GM18867 (cell line): ENCODE data around the gene PIK3R5.

Experiments
- ATAC-seq: cut with Tn5 transposase; IDR thresholded peaks from one replicate; pipeline ENCODE4 v1.9.1; 2021; ENCODE audit warnings: mild to moderate bottlenecking, moderate library complexity; ENCODE audit not compliant: unreplicated experiment

Gene PIK3R5, protein sequence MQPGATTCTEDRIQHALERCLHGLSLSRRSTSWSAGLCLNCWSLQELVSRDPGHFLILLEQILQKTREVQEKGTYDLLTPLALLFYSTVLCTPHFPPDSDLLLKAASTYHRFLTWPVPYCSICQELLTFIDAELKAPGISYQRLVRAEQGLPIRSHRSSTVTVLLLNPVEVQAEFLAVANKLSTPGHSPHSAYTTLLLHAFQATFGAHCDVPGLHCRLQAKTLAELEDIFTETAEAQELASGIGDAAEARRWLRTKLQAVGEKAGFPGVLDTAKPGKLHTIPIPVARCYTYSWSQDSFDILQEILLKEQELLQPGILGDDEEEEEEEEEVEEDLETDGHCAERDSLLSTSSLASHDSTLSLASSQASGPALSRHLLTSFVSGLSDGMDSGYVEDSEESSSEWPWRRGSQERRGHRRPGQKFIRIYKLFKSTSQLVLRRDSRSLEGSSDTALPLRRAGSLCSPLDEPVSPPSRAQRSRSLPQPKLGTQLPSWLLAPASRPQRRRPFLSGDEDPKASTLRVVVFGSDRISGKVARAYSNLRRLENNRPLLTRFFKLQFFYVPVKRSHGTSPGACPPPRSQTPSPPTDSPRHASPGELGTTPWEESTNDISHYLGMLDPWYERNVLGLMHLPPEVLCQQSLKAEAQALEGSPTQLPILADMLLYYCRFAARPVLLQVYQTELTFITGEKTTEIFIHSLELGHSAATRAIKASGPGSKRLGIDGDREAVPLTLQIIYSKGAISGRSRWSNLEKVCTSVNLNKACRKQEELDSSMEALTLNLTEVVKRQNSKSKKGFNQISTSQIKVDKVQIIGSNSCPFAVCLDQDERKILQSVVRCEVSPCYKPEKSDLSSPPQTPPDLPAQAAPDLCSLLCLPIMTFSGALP

DNA sequence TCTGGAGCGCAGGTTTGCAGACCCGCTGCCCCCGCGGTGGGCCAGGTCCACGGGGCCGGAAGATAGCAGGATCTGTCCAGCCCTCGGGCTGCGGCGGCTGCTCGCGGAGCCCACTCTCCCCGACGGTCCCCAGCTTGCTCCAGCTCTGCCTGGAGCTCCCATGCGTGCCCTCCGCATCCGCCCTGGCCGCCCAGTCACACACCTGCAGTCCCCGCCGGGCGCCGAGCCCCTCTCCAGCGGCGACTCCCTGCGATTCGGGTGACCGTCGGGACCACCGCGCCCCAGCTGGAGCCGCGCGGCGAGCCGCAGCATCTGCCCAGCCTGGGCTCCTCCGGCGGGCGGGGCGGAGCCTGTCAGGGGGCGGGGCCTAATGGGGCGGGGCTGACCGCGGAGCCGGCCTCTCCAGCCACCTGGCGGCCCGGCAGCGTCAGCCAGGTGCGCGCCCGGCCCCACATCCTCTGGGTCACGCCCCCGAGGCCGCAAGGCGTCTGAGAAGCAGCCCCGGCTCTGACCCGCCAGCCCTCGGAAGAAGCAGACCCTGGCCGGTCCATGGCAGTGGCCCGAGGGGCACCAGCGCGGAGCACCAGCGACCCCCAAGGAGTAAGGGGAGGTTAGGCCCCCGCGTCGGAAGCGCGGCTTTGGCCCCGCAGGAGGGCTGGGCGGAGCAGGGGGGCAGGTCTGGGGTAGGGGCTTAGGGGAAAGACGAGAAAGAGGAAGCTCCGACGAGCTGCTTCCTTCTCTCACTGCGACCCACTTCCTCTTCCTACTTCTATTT, at the start of gene PIK3R5:
TSS of gene PIK3R5 (minus strand) at position 314 of the 775 bp plus-strand sequence. CDS start 54,213 bp downstream, outside the sequence.
- ATAC-seq = peak; percentile 63

DNA sequence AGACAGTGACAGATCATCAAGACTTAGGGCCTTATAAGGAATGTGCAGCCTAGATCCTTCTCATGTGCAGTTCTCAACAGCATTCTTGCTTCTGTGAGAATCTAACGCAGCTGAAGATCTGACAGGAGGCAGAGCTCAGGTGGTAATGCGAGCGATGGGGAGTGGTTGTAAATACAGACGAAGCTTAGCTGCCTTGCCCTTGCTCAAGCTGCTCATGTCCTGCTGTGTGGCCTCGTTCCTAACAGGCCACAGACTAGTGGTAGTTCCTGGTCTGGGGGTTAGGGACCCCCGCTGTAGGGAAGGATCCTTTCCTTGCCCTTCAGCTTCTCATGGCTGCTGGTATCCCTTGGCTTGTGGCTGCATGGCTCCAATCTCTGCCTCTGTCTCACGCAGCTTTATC, 45.5 kb upstream of the PIK3R5 start:
- no peak for ATAC-seq

DNA sequence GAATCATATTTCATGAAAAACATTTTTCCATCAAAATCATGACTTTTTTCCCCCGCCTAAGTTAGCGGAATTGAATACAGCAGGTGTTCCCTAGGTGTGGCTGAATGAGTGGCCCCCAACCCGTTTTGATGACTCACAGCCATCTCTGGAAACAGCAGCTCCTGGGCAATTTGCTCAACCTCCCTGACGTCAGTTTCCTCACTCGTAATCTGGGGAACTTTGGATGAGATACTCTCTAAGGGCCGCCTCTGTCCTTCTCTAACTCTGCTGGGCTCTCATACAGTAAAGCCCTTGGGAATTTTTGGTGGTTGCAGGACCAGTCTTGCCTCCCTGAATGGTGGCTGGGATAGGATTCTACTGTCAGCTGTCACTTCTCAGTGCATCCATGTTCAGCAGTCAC, 44.2 kb upstream of the PIK3R5 start:
- no peak for ATAC-seq

DNA sequence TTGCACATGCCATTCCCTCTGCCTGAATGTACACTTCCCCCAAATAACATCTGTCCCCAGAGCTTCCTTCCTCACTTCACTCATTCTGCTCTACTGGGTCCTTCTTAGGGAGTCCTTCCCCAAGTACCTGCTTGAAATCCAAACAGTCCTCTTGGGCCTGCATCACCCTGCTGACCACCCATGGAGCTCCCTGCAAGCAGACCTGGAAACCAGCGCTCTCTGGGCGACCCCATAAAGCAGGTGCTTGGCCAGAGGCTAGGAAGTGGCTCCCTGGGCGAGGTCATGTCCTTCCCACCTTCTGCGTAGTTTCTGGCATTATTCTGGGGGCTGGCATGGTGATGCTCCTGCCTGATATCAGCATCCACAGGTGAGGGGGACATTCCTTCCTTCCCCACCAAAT, 43.6 kb upstream of the PIK3R5 start:
- ATAC-seq = no peak

DNA sequence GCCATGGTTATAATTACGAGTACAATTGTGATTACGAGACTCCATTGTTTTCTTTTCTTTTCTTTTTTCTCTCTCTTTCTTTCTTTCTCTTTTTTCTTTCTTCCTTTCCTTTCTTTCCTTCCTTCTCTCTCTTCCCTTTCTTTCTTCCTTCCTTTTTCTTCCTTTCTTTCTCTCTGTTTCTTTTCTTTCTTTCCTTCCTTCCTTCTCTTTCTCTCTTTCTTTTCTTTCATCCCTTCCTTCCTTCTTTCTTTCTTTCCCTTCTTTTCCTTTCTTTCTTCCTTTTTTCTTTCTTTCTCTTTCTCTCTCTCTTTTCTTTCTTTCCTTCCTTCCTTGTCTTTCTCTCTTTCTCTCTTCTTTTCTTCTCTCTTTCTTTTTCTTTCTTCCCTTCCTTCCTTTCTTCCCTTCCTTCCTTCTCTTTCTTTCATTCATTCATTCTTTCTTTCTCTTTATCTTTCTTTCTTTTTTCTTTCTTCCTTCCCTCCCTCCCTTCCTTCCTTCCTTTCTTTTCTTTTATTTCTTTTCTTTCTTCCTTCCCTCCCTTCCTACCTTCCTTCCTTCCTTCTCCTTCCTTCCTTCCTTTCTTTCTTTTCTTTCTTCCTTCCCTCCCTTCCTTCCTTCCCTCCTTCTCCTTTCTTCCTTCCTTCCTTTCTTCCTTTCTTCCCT, 41.7 kb upstream of the PIK3R5 start:
- no peak for ATAC-seq

DNA sequence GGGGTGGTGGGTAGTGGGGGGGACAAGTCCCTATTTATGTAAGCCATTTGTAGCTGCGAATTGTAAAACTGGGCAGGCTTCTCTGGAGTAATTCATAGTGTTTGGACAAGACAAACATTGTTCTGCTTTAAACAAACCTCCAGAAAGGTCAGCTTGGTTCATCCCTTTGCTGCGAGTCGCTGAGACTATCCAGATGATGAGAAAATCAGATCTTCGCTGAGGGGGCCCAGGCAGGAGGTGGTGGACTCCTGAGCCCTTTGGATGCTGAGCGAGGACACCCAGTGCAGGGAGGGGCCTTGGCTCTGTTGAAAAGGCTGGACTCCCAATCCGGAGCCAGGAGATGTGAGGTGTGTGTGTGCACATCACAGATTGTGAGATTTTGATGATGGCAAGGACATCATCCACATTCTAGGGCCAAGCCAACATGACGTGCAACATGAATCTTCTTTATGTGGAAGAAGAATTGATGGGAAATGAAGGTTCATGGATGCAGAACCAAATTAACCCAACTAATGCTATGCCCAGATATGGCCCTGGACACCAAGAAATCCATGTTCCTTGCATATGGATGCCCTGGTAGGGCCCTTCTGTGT, 40.8 kb upstream of the PIK3R5 start:
- no peak for ATAC-seq

DNA sequence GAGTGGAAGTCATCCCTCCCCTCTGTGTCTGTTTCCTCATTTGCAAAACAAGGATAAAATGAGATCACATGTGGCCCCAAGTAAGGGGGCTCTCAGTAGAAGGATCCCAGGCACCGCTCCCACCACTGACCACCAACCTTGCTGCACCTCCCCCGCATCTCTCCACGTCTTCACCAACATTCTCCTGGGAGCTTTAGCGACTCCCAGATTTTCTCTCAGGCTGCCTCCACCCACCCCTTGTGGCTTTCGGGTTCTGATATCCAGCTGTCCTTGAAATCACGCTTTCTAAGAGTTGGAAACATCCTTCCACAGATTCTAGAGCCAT, 39.4 kb upstream of the PIK3R5 start:
- no peak for ATAC-seq

DNA sequence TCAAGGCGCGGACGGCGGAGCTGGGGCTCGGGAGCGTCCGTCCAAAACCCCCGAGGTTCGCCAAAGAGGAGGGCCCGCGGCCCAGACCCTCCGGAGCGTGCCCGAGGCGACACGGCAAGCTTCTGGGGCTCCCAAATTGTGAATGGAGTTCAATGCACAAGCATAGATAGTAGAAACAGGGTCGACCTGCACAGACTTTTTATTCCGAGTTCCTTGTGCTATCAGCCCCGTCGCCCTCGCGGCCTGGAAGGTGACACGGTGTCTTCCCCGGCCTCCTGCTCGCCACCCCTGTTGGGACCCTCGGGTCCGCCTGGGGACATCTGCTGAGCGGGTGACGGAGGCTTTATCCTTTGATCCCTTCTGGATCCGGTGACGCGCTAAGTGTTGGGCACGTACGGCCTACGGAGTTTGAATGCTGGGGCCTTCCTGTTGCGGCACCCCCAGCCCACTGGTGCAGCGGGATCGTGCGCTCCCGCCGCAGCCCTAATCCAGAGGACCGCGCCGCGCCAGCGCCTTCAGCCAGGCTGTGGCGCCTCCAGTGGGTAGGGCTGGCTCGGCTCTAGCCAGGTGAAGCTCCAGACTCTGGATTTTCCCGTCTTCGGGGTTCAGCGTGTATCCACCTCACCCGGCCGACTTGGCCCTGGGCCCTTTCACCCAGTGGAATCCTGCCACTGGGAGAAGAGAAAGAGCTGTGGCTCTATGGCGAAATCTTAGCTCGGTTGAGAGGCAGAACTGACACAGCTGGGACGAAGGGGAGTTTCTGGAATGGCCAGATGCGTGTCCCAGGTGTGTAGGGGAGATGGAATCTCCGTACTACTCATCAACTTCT, 38.8 kb upstream of the PIK3R5 start:
- ATAC-seq = no peak

DNA sequence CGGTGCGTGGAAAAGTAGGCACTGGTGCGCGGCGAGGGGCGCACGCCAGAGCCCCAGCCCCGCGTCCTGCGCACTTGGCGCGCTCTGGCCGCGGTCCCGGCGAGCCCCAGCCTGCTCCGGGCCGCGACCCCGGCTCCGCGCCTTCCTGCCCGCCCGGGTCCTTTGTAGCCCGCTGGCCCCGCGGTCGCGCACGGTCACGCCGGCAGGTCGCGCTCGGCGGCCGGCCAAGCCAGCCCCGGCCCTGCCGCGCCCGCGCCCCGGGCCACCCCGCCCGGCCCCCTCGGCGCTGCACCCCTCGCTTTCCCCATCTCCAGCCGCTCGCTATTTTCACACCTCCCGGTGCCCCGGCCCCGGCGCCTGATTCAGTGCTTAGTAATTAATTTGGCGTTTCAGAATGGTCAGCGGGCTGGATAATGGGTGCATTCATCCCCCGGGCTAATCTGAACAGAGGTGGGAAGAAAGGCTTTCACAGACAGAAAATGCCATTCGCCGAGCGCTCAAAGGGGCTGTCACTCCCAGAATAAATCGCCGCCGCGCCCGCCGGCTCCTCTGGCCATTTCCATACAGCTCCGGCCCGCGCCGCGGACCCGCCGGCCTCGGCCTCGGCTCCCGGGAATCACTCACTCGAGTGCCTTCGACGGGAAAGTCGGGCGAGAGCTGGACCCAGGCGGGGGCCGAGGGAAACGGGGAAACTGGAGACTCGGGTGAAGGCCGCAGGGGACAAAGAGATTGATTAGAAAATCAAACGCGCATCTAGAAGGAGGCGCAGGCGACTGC, 38.0 kb upstream of the PIK3R5 start:
- no peak for ATAC-seq

DNA sequence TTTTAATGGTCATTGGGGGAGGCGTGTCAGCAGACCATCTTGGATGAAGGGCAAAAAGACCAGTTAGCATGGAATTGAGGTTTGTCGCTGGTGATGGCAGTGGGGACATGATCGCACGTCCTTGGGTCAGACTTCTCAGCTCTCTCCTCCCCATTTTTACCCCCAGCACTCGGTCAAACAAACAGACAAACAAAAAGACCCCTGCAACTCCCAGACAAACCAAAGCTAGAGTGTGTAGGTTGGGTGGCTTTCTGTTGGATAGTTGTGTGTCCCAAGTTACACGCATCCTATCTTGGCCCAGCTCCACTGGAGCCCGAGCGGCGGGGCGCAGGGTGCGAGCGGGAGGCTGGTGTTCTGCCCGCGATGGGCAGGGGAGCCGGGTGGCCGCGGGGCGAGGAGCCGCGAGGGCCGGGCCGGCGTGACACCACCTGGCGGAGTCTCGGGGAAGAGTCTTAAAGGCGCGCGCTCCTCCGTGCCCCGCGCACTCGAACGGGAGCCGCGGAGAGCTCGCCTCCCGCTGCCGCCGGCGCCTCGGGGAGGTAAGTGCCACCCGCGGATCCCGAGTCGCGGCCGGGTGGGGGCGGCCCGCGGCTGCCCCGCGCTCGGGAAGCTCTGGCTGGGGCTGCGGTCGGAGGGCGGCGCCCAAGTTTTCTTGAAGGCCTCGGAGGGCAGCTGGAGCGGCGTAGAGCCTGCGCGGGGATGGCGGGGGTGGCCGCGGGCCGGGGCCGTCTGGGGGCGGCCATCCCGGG, 37.3 kb upstream of the PIK3R5 start:
- ATAC-seq = no peak

DNA sequence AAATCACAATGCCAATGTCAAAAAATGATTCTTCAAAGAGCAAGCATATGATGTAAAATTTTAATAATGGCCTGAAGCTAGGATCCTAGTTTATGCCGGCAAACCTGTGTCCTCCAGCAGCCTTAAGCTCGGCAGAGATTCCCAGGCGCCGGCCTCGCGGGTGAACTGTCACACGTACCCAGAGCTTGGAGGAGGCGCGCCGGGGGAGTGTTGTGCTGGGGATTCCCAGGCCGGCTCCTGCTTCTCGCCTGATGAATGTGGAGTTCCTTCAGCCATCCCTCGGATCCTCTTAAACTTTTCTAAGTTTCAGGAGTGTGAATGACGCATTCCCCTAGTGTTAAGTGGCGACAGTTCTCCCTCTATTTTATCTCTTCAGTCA, 36.7 kb upstream of the PIK3R5 start:
- ATAC-seq = no peak

DNA sequence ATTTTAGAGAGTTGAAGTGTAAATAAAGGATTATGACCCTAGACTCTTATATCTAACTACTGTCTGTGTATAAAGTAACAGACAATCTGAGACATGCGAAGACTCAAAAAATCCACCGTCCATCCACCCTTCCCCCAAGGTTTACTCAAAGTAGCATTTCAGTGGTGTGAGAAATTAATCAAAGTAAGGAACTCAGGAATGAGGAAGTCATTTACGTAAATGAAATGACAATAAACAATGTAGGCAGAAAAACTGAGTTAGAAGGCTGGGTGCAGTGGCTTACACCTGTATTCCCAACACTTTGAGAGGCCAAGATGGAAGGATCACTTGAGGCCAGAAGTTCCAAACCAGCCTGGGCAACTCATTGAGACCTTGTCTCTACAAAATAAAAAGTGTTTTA, 36.1 kb upstream of the PIK3R5 start:
- no peak for ATAC-seq

DNA sequence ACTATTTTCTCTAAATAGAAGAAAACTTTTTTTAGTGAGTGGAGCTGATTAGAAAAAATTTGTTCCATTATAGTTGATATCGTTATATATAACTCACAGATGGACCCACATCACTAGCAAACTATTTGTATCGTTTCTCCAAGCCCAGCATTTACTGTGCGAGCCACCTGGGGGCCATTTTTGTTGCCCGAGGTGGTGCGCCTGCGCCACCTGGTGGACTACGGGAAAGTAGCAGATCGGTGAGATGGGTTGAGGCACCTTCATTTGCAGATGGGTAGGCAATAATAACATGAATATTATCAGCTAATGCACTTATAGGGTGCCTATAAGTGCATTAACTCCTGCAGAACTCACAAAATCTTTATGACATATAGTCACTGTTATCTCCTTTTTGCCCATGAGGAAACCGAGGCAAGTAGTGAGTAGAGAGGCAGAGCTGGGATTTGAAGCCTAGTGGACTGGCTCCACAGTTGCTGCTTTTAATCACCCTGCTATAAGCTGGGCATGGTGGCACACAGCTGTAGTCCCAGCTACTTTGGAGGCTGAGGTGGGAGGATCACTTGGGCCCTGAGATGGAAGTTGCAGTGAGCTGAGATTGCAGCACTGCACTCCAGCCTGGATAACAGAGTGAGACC, 32.6 kb upstream of the PIK3R5 start:
- ATAC-seq = peak; percentile 54

DNA sequence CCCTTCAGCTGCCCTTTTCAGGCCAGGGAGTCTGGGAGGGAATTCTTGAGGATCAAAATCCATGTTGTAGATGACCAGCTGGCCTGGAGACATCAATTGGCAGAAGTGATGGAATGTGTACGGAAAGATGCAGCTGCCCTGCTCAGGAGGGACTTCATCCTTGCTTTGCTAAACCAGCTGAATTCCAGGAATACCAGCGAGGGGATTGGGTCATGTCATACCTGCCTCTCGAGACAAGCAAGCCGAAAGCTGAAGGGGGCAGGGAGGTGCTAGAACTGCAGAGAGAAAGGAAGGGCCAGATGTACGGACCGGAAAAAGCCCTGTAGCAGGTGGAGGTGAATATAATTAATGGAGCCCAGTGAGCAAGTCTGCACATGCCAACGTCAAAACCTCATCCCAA, 30.2 kb upstream of the PIK3R5 start:
- ATAC-seq = no peak

DNA sequence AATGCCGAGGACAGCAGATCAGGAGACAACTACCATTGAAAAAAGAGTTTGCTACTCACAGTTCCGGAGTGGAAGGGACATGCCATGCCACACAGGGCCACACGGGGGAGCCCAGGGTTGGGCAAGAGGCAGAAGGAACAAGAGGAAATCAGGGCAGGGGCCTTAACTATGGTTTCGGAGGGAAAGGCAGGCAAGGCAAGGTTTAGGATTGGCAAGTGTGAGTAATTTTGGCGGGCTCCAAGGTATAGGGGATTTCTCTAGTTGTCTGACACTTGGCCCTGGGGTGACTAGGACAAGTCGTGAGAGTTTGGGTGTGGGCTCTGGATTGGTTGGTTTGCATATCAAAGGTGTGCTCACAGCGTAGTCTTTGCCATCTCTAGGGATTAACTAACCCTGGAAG, 28.8 kb upstream of the PIK3R5 start:
- ATAC-seq = no peak

DNA sequence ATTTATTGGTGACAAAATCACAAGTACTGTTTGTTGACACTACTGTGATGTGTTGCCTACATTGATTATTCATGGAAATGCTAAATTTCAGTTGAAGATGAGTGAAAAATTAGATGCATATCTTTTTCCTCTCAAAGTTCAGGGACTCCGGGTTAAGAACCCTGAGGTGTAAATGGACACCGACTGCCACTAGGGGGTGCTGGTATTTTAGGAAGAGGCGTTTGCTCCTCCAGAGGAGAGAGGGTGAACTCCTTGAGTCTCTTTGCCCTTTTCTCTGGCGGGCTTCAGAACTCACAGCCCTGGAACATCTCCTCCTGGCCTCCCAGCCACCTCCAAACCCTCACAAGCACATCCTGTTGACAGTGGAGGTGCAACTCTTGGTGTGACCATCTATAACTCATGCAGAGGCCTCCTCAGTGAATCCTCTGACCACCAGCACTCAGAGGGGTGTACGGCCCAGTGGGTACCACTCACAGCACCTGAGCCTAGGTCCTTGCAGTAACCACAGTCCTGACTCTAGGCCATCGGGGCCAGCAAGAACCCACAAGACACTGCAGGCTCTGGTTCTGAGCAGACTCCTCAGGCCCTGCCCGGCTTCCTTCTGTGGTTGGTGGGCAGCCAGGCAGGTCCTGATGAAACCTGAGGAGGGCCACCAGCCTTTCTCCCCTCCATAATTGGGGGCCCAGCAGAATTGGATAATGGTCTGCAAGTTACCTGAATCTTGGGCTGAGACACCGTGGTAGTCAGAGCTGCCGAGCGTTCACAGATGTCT, 26.2 kb upstream of the PIK3R5 start:
- ATAC-seq = no peak
